Activated B cell treated with CpG ODN at 0.5 μM for 24 hours (primary cell): Measurements from ENCODE around the gene B3GALT4. TPM values are rescaled to one million over a fixed set of nuclear protein-coding genes. Genes with fewer than 3 reads are reported as not detected.

Experiments
- ATAC-seq: fragments of 200-7000 bp; cut with Tn5 transposase; one replicate; pipeline ENCODE4 v1.10.0; 2021; ENCODE audit warnings: low read depth, mild to moderate bottlenecking, moderate library complexity
- CTCF ChIA-PET: fragments of 350-600 bp; sonication (Branson Sonifier 250); formaldehyde crosslinking; loops from one replicate; lab custom pipeline; 2021; ENCODE audit warnings: antibody characterized with exemption; lab: Charles Lee
- POLR2A ChIA-PET: fragments of 350-600 bp; sonication (Branson Sonifier 250); formaldehyde crosslinking; loops from one replicate; lab custom pipeline; 2021; ENCODE audit warnings: antibody characterized with exemption; lab: Charles Lee
- DNase-seq: peaks from one replicate; pipeline ENCODE4 v3.0.0; 2022
- H3K27ac Mint-ChIP-seq: one replicate; pipeline ENCODE4 v1.8.0; 2020; ENCODE audit warnings: mixed read lengths
- H3K27me3 Mint-ChIP-seq: one replicate; pipeline ENCODE4 v1.8.0; 2021; ENCODE audit warnings: mixed read lengths
- H3K36me3 Mint-ChIP-seq: one replicate; pipeline ENCODE4 v1.8.0; 2021; ENCODE audit warnings: low read depth, mixed read lengths
- H3K4me1 Mint-ChIP-seq: one replicate; pipeline ENCODE4 v1.8.0; 2021; ENCODE audit warnings: mixed read lengths
- H3K4me3 Mint-ChIP-seq: one replicate; pipeline ENCODE4 v1.8.0; 2020; ENCODE audit warnings: mild to moderate bottlenecking, mixed read lengths
- H3K9me3 Mint-ChIP-seq: one replicate; pipeline ENCODE4 v1.8.0; 2020; ENCODE audit warnings: mixed read lengths
- CTCF ChIP-seq: fragments of 200-600 bp; IDR thresholded peaks from one replicate; pipeline ENCODE4 v1.8.0; 2022; ENCODE audit warnings: antibody characterized with exemption, mild to moderate bottlenecking
- intact Hi-C: fragments of 100-400 bp; cut with micrococcal nuclease; formaldehyde crosslinking; loops from one replicate; pipeline ENCODE4 v1.15.1; 2024
- total RNA-seq: library from RNA; stranded (reverse); gene quantifications from 2 replicates; pipeline ENCODE4 v1.2.3, GENCODE V29; 2022

B3GALT4 gene
- total RNA-seq, 1 donor from 2014 or later, result 19.4 TPM

- POLR2A ChIA-PET, result interaction anchor here (0.6 to 6.0 kb wide), 5 partner anchors 12 to 30 kb away, joined by 3 to 72 read pairs (median 3); partner anchors contain the start of genes PFDN6, RGL2 and WDR46
- CTCF ChIA-PET, result no interaction called here
- Mint-ChIP-seq H3K4me1 (peaks cover 78% of the 10 kb centered on the region), H3K27ac (peak overlapping the region; percentile 97), H3K4me3 (peak overlapping the region; percentile 99), H3K36me3 (peaks cover 71% of the 10 kb centered on the region), H3K27me3 (no peaks in the 10 kb centered on the region), H3K9me3 (no peaks in the 10 kb centered on the region)
- intact Hi-C loops, result loop anchor here (1.0 to 5.0 kb wide), 10 partner anchors 8 to 373 kb away; partner anchors contain the start of genes CUTA, HLA-DMB, KIFC1 and VPS52
- no peak for TF ChIP-seq CTCF
- DNase-seq, result peak; percentile 40
- no peak for ATAC-seq
Observed at GRCh38 chr6:33314943-33315792, 38.2 kb downstream of the B3GALT4 start.

- ATAC-seq (no peak), DNase-seq (no peak)
- peaks cover 74% of the 10 kb centered on the region for H3K36me3 Mint-ChIP-seq
- H3K4me3 Mint-ChIP-seq, result peak overlapping the region; percentile 99
- no peaks in the 10 kb centered on the region for H3K27me3 Mint-ChIP-seq
- no peaks in the 10 kb centered on the region for H3K9me3 Mint-ChIP-seq
- peaks cover 83% of the 10 kb centered on the region for H3K4me1 Mint-ChIP-seq
- intact Hi-C loops, result loop anchor here (5.0 kb wide), 1 partner anchor 344 kb away; no protein-coding TSS in a partner anchor
- peak overlapping the region; percentile 56 for H3K27ac Mint-ChIP-seq
- TF ChIP-seq CTCF, result no peak
- POLR2A ChIA-PET, result interaction anchor here (1.1 to 3.5 kb wide), 6 partner anchors 17 to 110 kb away, joined by 3 to 102 read pairs (median 26); partner anchors contain the start of genes B3GALT4 and RGL2
- CTCF ChIA-PET, result no interaction called here
Observed at GRCh38 chr6:33315793-33316602, 39.1 kb downstream of the B3GALT4 start.

GRCh38 chr6:33316603-33317418, 39.9 kb downstream of the B3GALT4 start:
- POLR2A ChIA-PET, result interaction anchor here (0.6 to 3.5 kb wide), 22 partner anchors 9 to 1760 kb away, joined by 3 to 102 read pairs (median 8); partner anchors contain the start of genes B3GALT4, BAK1, CUTA and GPSM3
- ATAC-seq (no peak), DNase-seq (no peak)
- CTCF ChIA-PET, result interaction anchor here (1.3 to 2.5 kb wide), 2 partner anchors 28 to 40 kb away, joined by 8 to 15 read pairs; partner anchors contain the start of gene B3GALT4
- Mint-ChIP-seq H3K36me3 (peaks cover 73% of the 10 kb centered on the region), H3K4me3 (peak overlapping the region; percentile 99), H3K27ac (peak overlapping the region; percentile 56), H3K9me3 (no peaks in the 10 kb centered on the region), H3K4me1 (peaks cover 87% of the 10 kb centered on the region), H3K27me3 (no peaks in the 10 kb centered on the region)
- no peak for TF ChIP-seq CTCF
- intact Hi-C loops, result loop anchor here (5.0 kb wide), 1 partner anchor 345 kb away; no protein-coding TSS in a partner anchor

- no peaks in the 10 kb centered on the region for H3K27me3 Mint-ChIP-seq
Observed at GRCh38 chr6:33317419-33317668, 40.4 kb downstream of the B3GALT4 start.

More at GRCh38 chr6:33317419-33317668, 40.4 kb downstream of the B3GALT4 start:
- intact Hi-C loops, result loop anchor here (5.0 kb wide), 1 partner anchor 345 kb away; no protein-coding TSS in a partner anchor
- ATAC-seq (no peak), DNase-seq (no peak)
- Mint-ChIP-seq H3K27ac (peak overlapping the region; percentile 46), H3K36me3 (peaks cover 72% of the 10 kb centered on the region), H3K4me3 (peak overlapping the region; percentile 99), H3K9me3 (no peaks in the 10 kb centered on the region), H3K4me1 (peaks cover 86% of the 10 kb centered on the region)
- CTCF ChIA-PET, result interaction anchor here (0.6 to 2.5 kb wide), 4 partner anchors 18 to 40 kb away, joined by 3 to 15 read pairs (median 6); partner anchors contain the start of genes B3GALT4 and RGL2
- TF ChIP-seq CTCF, result no peak
- POLR2A ChIA-PET, result interaction anchor here (0.6 to 3.5 kb wide), 30 partner anchors 8 to 1761 kb away, joined by 3 to 102 read pairs (median 6); partner anchors contain the start of genes B3GALT4, BAK1, CUTA and GPSM3
